Effector memory CD8-positive, alpha-beta T cell (primary cell): Measurements from ENCODE around the gene ST8SIA1.
A peak's percentile ranks its signal among the peaks of the same experiment; 100 is the strongest.

Experiments used
- ATAC-seq: fragments of 150-1000 bp; cut with Tn5 transposase; replicated peaks from 2 replicates; pipeline ENCODE4 v1.10.0; 2021; ENCODE audit warnings: mild to moderate bottlenecking, moderate library complexity
- DNase-seq, 3 experiments: peaks; one replicate each; pipeline ENCODE4 v3.0.0; 2021
- H3K27ac Mint-ChIP-seq, 2 donors: one replicate each; pipeline ENCODE4 v1.8.0; 2022; ENCODE audit warnings: mild to moderate bottlenecking in 2 of 2, mixed read lengths in 2 of 2, moderate library complexity in 2 of 2
- H3K27me3 Mint-ChIP-seq, 2 donors: one replicate each; pipeline ENCODE4 v1.8.0; 2022; ENCODE audit warnings: mixed read lengths in 2 of 2
- H3K36me3 Mint-ChIP-seq: one replicate; pipeline ENCODE4 v1.8.0; 2022; ENCODE audit warnings: mild to moderate bottlenecking, moderate library complexity, mixed read lengths; ENCODE audit not compliant: insufficient read depth
- H3K4me1 Mint-ChIP-seq, 2 donors: one replicate each; pipeline ENCODE4 v1.8.0; 2022; ENCODE audit warnings: low read depth in 2 of 2, mixed read lengths in 2 of 2
- H3K4me3 Mint-ChIP-seq, 2 donors: one replicate each; pipeline ENCODE4 v1.8.0; 2022; ENCODE audit warnings: mild to moderate bottlenecking in 2 of 2, mixed read lengths in 2 of 2, moderate library complexity in 2 of 2
- H3K9me3 Mint-ChIP-seq, 2 donors: one replicate each; pipeline ENCODE4 v1.8.0; 2022; ENCODE audit warnings: mixed read lengths in 2 of 2

The ST8SIA1 gene

GRCh38 chr12:22353615-22354325 is 19.3 kb upstream of the ST8SIA1 start:
- Mint-ChIP-seq H3K27me3 (no peaks in the 10 kb centered on the region), H3K4me1 (no peaks in the 10 kb centered on the region), H3K9me3 (no peaks in the 10 kb centered on the region), H3K27ac (no peak overlapping the region), H3K4me3 (no peak overlapping the region), H3K36me3 (no peaks in the 10 kb centered on the region)
- ATAC-seq (no peak), DNase-seq (no peak)

- Mint-ChIP-seq H3K4me3 (no peak overlapping the region), H3K36me3 (no peaks in the 10 kb centered on the region), H3K27me3 (no peaks in the 10 kb centered on the region), H3K4me1 (no peaks in the 10 kb centered on the region), H3K27ac (no peak overlapping the region), H3K9me3 (no peaks in the 10 kb centered on the region)
- DNase-seq: no peak
- no peak for ATAC-seq
These were observed 16.4 kb upstream of the ST8SIA1 start for GRCh38 chr12:22350886-22351285.

- DNase-seq: no peak
- no peaks in the 10 kb centered on the region for H3K27me3 Mint-ChIP-seq
- H3K4me1 Mint-ChIP-seq: no peaks in the 10 kb centered on the region
- no peak for ATAC-seq
- H3K9me3 Mint-ChIP-seq: no peaks in the 10 kb centered on the region
- no peaks in the 10 kb centered on the region for H3K36me3 Mint-ChIP-seq
- H3K4me3 Mint-ChIP-seq: no peak overlapping the region
- H3K27ac Mint-ChIP-seq: no peak overlapping the region
These were observed 13.7 kb upstream of the ST8SIA1 start for GRCh38 chr12:22348208-22348607.

GRCh38 chr12:22340143-22340542 is 5.6 kb upstream of the ST8SIA1 start:
- H3K4me3 Mint-ChIP-seq: no peak overlapping the region
- peaks cover 8% of the 10 kb centered on the region for H3K36me3 Mint-ChIP-seq
- no peak for DNase-seq
- ATAC-seq: no peak
- H3K27me3 Mint-ChIP-seq: peaks cover 0 to 13% of the 10 kb centered on the region in 2 donors
- H3K9me3 Mint-ChIP-seq: no peaks in the 10 kb centered on the region
- H3K4me1 Mint-ChIP-seq: peaks cover 4 to 14% of the 10 kb centered on the region in 2 donors
- H3K27ac Mint-ChIP-seq: no peak overlapping the region

- Mint-ChIP-seq H3K4me1 (peaks cover 7 to 15% of the 10 kb centered on the region in 2 donors), H3K4me3 (no peak overlapping the region), H3K36me3 (peaks cover 12% of the 10 kb centered on the region), H3K27ac (no peak overlapping the region), H3K27me3 (peaks cover 0 to 13% of the 10 kb centered on the region in 2 donors), H3K9me3 (no peaks in the 10 kb centered on the region)
- ATAC-seq (no peak), DNase-seq (no peak)
These were observed 5.2 kb upstream of the ST8SIA1 start for GRCh38 chr12:22339691-22340090.

- ATAC-seq: no peak
- DNase-seq: no peak
- peaks cover 19 to 43% of the 10 kb centered on the region in 2 donors for H3K4me1 Mint-ChIP-seq
- no peaks in the 10 kb centered on the region for H3K9me3 Mint-ChIP-seq
- peak overlapping the region; percentile 98 to 99 for H3K4me3 Mint-ChIP-seq
- peaks cover 21% of the 10 kb centered on the region for H3K36me3 Mint-ChIP-seq
- H3K27me3 Mint-ChIP-seq: peaks cover 0 to 21% of the 10 kb centered on the region in 2 donors
- peak overlapping the region; percentile 98 to 99 for H3K27ac Mint-ChIP-seq
These were observed 1.3 kb upstream of the ST8SIA1 start for GRCh38 chr12:22335794-22336166.

GRCh38 chr12:22333713-22334409 is 646 bp downstream of the ST8SIA1 start:
- H3K27me3 Mint-ChIP-seq: peaks cover 0 to 9% of the 10 kb centered on the region in 2 donors
- H3K36me3 Mint-ChIP-seq: peaks cover 21% of the 10 kb centered on the region
- ATAC-seq (no peak), DNase-seq (peak in 1 of 3 experiments; percentile 16)
- H3K27ac Mint-ChIP-seq: peak overlapping the region; percentile 98 to 99
- H3K4me3 Mint-ChIP-seq: peak overlapping the region; percentile 98 to 99
- H3K4me1 Mint-ChIP-seq: peaks cover 25 to 60% of the 10 kb centered on the region in 2 donors
- H3K9me3 Mint-ChIP-seq: no peaks in the 10 kb centered on the region

- peak in 1 of 3 experiments; percentile 12 for DNase-seq
- H3K4me1 Mint-ChIP-seq: peaks cover 25 to 66% of the 10 kb centered on the region in 2 donors
- H3K27me3 Mint-ChIP-seq: peaks cover 0 to 9% of the 10 kb centered on the region in 2 donors
- H3K27ac Mint-ChIP-seq: peak overlapping the region; percentile 66 to 98
- no peak for ATAC-seq
- peak overlapping the region; percentile 98 to 99 for H3K4me3 Mint-ChIP-seq
- peaks cover 21% of the 10 kb centered on the region for H3K36me3 Mint-ChIP-seq
- H3K9me3 Mint-ChIP-seq: no peaks in the 10 kb centered on the region
These were observed 1.3 kb downstream of the ST8SIA1 start for GRCh38 chr12:22333186-22333712.

- Mint-ChIP-seq H3K4me3 (peak overlapping the region; percentile 98 to 99), H3K36me3 (peaks cover 21% of the 10 kb centered on the region), H3K27me3 (peaks cover 0 to 9% of the 10 kb centered on the region in 2 donors), H3K27ac (peak overlapping the region; percentile 66 to 98), H3K9me3 (no peaks in the 10 kb centered on the region), H3K4me1 (peaks cover 27 to 69% of the 10 kb centered on the region in 2 donors)
- DNase-seq (no peak), ATAC-seq (no peak)
These were observed 2.3 kb downstream of the ST8SIA1 start for GRCh38 chr12:22332202-22332601.

GRCh38 chr12:22329621-22330020 is 4.9 kb downstream of the ST8SIA1 start:
- no peak for DNase-seq

GRCh38 chr12:22325218-22325617 is 9.3 kb downstream of the ST8SIA1 start:
- no peak overlapping the region for H3K4me3 Mint-ChIP-seq
- peaks cover 14 to 53% of the 10 kb centered on the region in 2 donors for H3K4me1 Mint-ChIP-seq
- H3K27ac Mint-ChIP-seq: no peak overlapping the region
- ATAC-seq (no peak), DNase-seq (no peak)
- no peaks in the 10 kb centered on the region for H3K27me3 Mint-ChIP-seq
- no peaks in the 10 kb centered on the region for H3K36me3 Mint-ChIP-seq
- no peaks in the 10 kb centered on the region for H3K9me3 Mint-ChIP-seq

More at GRCh38 chr12:22329621-22330020, 4.9 kb downstream of the ST8SIA1 start:
- no peak for ATAC-seq
- H3K9me3 Mint-ChIP-seq: no peaks in the 10 kb centered on the region
- H3K27ac Mint-ChIP-seq: no peak overlapping the region
- H3K27me3 Mint-ChIP-seq: peaks cover 0 to 9% of the 10 kb centered on the region in 2 donors
- peaks cover 9% of the 10 kb centered on the region for H3K36me3 Mint-ChIP-seq
- peaks cover 22 to 58% of the 10 kb centered on the region in 2 donors for H3K4me1 Mint-ChIP-seq
- H3K4me3 Mint-ChIP-seq: peak overlapping the region in 1 of 2 donors; percentile 4

GRCh38 chr12:22322091-22322490 is 12.4 kb downstream of the ST8SIA1 start:
- Mint-ChIP-seq H3K9me3 (no peaks in the 10 kb centered on the region), H3K27me3 (no peaks in the 10 kb centered on the region), H3K36me3 (no peaks in the 10 kb centered on the region), H3K27ac (peak overlapping the region in 1 of 2 donors; percentile 91), H3K4me3 (no peak overlapping the region), H3K4me1 (peaks cover 5 to 30% of the 10 kb centered on the region in 2 donors)
- ATAC-seq (no peak), DNase-seq (no peak)

- Mint-ChIP-seq H3K27me3 (no peaks in the 10 kb centered on the region), H3K9me3 (no peaks in the 10 kb centered on the region), H3K4me1 (peaks cover 4 to 26% of the 10 kb centered on the region in 2 donors), H3K4me3 (peak overlapping the region in 1 of 2 donors; percentile 14), H3K36me3 (no peaks in the 10 kb centered on the region), H3K27ac (peak overlapping the region in 1 of 2 donors; percentile 91)
- DNase-seq (peak in 1 of 3 experiments; percentile 6), ATAC-seq (peak; percentile 59)
These were observed 12.9 kb downstream of the ST8SIA1 start for GRCh38 chr12:22321638-22322037.
